Astrocyte (in vitro differentiated cells and primary cell): ENCODE data around the gene CCDC93.
A peak's percentile ranks its signal among the peaks of the same experiment; 100 is the strongest.

Experiments used
- CTCF ChIP-seq: IDR thresholded peaks from 2 replicates; pipeline ENCODE4 v1.5.1; 2011; ENCODE audit warnings: low read depth, mild to moderate bottlenecking, inconsistent platforms, low read length, moderate library complexity; ENCODE audit not compliant: insufficient read depth
- EZH2 ChIP-seq: IDR thresholded peaks from 2 replicates; pipeline ENCODE4 v1.6.1; 2012; ENCODE audit warnings: mild to moderate bottlenecking, low read length, inconsistent platforms; ENCODE audit not compliant: insufficient read depth

DNA sequence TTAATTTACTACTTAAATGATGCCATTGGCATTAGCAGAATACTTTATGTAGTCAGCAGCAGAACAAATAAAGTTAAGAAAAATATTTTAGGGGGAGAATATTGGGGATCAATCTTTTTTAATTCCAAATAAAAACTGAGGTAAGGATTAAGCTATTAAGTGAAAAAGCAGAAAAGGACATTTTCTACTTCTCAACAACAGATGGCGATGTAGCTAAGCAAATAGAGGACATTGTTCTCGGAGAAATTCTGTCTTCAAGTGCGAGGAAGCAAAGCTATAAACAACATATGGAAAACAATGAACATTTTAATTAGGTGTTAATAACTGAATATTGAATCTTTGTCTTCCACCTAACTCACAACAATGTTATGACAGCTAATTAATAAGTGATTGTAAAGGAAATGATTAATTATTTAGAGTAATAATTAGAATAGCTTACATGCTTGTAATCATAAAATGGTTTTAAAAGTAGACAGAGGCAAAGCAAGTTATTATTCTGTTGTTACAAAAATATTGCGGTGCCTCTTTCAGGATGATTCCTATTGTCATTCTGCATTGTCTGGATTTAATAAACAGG is 32.9 kb upstream of the CCDC93 start:
- TF ChIP-seq CTCF (peak; percentile 67), EZH2 (no peak)
